Progenitor cell of endocrine pancreas (in vitro differentiated cells): ENCODE measurements around the gene PAIP1. TPM values are rescaled to one million over a fixed set of nuclear protein-coding genes. Genes with fewer than 3 reads are reported as not detected.
A peak's percentile ranks its signal among the peaks of the same experiment; 100 is the strongest.

ENCODE experiments used
- DNase-seq: peaks from one replicate; pipeline ENCODE4 v3.0.0; 2021; ENCODE audit warnings: low spot score; ENCODE audit not compliant: unreplicated experiment
- H3K27ac Mint-ChIP-seq: 2 replicates; pipeline ENCODE4 v1.8.0; 2021; ENCODE audit warnings: mild to moderate bottlenecking, moderate library complexity, mixed read lengths
- H3K27me3 Mint-ChIP-seq: 2 replicates; pipeline ENCODE4 v1.8.0; 2021; ENCODE audit warnings: mixed read lengths
- H3K36me3 Mint-ChIP-seq: 2 replicates; pipeline ENCODE4 v1.8.0; 2022; ENCODE audit warnings: mixed read lengths; ENCODE audit not compliant: insufficient read depth
- H3K4me1 Mint-ChIP-seq: 2 replicates; pipeline ENCODE4 v1.8.0; 2021; ENCODE audit warnings: low read depth, mixed read lengths
- H3K4me3 Mint-ChIP-seq: 2 replicates; pipeline ENCODE4 v1.8.0; 2021; ENCODE audit warnings: low read depth, mild to moderate bottlenecking, moderate library complexity, mixed read lengths
- H3K9me3 Mint-ChIP-seq: 2 replicates; pipeline ENCODE4 v1.8.0; 2021; ENCODE audit warnings: low read depth, mixed read lengths
- total RNA-seq: library from RNA; stranded (reverse); gene quantifications from 2 replicates; pipeline ENCODE4 v1.2.1, GENCODE V29; 2021
- TF ChIP-seq, protein P1 (sequence below): fragments of 200-600 bp; sonication (generic); IDR thresholded peaks from one replicate; pipeline ENCODE4 v1.5.0; 2021; ENCODE audit warnings: antibody characterized with exemption, mild to moderate bottlenecking; ENCODE audit not compliant: unreplicated experiment

Gene PAIP1
- total RNA-seq, 1 donor from 2014 or later, result 124 TPM

DNA sequence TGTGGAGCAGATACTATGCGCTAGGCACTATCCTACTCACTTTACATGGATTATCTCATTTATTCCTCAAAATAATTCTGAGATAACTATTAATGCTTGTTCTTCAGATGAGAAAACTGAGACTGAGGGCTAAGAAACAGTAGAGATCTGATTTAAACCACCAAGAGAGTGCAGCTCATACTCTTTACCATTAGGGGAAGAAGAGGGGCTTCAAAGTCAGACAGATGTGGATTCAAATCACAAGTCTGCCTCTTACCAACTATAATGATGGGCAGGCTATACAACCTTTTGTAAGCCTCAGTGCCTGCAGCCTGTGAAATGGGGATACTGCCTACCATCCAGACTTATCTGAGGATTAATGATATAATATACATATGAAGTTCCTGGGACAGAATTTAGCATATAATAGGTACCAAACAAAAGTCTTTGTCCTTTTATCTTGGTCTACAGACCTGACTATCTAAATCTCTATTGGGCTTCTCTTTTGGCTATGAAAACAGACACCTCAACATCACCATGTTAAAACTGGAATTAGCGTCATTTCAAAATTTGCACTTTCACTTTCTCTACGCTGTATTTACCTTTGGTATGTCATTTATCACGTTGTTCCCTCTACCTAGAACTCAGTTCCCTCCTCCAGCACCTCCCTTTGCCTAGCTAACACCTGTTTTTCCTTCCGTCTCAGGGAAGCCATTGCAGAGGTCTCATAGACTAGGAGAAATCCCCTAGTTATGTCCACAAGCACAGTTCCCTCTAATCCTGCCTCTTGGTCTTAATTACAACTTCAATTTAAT is 59.4 kb downstream of the PAIP1 start:
- H3K36me3 Mint-ChIP-seq, result no peaks in the 10 kb centered on the region
- no peaks in the 10 kb centered on the region for H3K27me3 Mint-ChIP-seq
- TF ChIP-seq, protein P1, sequence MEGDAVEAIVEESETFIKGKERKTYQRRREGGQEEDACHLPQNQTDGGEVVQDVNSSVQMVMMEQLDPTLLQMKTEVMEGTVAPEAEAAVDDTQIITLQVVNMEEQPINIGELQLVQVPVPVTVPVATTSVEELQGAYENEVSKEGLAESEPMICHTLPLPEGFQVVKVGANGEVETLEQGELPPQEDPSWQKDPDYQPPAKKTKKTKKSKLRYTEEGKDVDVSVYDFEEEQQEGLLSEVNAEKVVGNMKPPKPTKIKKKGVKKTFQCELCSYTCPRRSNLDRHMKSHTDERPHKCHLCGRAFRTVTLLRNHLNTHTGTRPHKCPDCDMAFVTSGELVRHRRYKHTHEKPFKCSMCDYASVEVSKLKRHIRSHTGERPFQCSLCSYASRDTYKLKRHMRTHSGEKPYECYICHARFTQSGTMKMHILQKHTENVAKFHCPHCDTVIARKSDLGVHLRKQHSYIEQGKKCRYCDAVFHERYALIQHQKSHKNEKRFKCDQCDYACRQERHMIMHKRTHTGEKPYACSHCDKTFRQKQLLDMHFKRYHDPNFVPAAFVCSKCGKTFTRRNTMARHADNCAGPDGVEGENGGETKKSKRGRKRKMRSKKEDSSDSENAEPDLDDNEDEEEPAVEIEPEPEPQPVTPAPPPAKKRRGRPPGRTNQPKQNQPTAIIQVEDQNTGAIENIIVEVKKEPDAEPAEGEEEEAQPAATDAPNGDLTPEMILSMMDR, result no peak
- no peaks in the 10 kb centered on the region for H3K9me3 Mint-ChIP-seq
- no peak overlapping the region for H3K27ac Mint-ChIP-seq
- no peak for DNase-seq
- no peaks in the 10 kb centered on the region for H3K4me1 Mint-ChIP-seq
- H3K4me3 Mint-ChIP-seq, result no peak overlapping the region

DNA sequence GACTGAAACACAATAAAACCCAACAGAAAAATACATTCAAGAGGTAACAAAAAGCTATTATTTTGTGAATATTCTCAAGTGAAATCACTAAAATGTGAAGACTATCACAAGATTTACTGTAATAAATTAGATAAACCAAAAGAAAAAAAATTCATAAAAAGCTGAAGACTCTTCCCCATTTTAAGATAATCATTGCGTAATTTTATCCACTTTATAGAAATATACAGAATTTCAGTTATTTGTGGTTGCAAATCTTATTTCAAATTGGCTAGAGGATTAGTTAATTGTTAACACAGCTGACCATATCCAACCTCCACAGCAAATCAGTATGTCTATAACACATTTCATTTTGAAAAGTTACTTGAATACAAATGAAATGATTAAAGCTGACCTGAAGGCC is 65.6 kb downstream of the PAIP1 start:
- Mint-ChIP-seq H3K4me3 (no peak overlapping the region), H3K36me3 (no peaks in the 10 kb centered on the region), H3K27ac (no peak overlapping the region), H3K4me1 (no peaks in the 10 kb centered on the region), H3K27me3 (no peaks in the 10 kb centered on the region), H3K9me3 (no peaks in the 10 kb centered on the region)
- no peak for DNase-seq
- TF ChIP-seq, protein P1, result no peak

DNA sequence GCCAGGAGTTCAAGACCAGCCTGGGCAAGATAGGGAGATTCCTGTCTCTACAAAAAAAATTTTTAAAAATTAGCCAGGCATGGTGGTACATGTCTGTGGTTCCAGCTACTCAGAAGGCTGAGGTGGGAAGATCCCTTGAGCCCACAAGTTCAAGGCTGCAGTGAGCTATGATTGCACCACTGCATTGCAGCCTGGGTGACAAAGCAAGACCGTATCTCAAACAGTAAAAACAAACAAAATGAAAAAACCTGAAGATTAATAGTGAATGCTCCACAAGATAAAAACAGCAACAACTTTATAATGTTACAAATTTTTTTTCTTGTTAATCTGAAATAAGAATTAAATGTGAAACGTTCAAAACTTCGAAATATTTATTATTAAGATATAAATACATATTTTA is 70.5 kb downstream of the PAIP1 start:
- no peak overlapping the region for H3K27ac Mint-ChIP-seq
- DNase-seq, result no peak
- TF ChIP-seq, protein P1, result no peak
- no peaks in the 10 kb centered on the region for H3K27me3 Mint-ChIP-seq
- H3K9me3 Mint-ChIP-seq, result no peaks in the 10 kb centered on the region
- H3K4me1 Mint-ChIP-seq, result peaks cover 9% of the 10 kb centered on the region
- H3K4me3 Mint-ChIP-seq, result no peak overlapping the region
- H3K36me3 Mint-ChIP-seq, result no peaks in the 10 kb centered on the region

DNA sequence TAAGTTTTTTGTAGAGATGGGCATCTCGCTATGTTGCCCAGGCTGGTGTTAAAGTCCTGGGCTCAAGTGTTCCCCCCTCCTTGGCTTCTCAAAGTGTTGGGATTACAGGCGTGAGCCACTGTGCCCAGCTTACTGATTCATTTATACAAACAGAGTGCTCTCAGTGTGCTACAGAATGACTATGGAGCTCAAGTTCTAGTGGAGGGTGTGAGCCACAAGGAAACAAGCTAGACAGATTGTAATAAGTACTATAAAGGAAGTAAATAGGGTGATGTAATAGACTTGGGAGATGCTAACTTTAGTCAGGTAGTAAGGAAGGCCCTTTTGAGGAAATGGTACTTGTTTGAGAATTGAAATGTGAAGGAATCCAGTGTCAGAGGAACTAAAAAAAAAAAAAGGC is 71.5 kb downstream of the PAIP1 start:
- no peaks in the 10 kb centered on the region for H3K9me3 Mint-ChIP-seq
- no peaks in the 10 kb centered on the region for H3K36me3 Mint-ChIP-seq
- no peak overlapping the region for H3K4me3 Mint-ChIP-seq
- no peak for DNase-seq
- TF ChIP-seq, protein P1, result no peak
- peaks cover 9% of the 10 kb centered on the region for H3K4me1 Mint-ChIP-seq
- no peaks in the 10 kb centered on the region for H3K27me3 Mint-ChIP-seq
- no peak overlapping the region for H3K27ac Mint-ChIP-seq

DNA sequence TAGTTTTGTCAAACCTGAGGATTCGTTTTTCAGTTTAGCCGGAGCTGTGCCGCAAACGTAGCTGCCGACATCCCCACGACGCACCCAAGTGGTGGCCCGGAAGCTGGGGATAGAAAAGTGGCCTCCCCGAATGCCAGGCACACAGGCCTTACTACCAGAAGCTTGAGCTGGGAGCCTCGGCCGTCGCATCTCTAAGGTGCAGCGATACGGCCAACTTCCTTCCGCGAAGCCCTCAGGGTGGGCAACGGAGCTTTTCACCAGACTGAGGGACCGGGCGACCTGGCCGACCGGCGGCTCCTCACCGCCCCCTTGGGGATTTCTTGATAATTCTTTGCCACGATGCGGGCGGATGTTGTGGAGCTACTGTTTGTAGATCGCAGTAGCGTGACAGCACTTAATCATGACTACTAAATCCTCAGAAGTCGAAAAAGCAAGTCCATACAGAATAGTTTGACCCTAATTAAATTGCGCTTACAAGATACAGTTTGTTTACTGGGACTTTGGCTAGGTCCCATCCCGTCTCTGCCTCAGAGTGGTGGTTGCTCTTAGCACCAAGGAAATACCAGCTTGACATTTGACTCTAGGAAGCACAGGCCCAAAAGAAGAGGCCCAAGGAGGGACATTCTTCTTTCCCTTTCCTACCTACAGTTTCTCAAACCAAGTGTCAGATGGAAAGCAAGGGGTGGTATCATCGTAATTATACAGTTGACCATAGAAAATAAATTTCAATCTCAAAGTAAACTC is 72.6 kb downstream of the PAIP1 start:
- Mint-ChIP-seq H3K27me3 (no peaks in the 10 kb centered on the region), H3K4me1 (peaks cover 9% of the 10 kb centered on the region), H3K4me3 (peak overlapping the region; percentile 84), H3K36me3 (no peaks in the 10 kb centered on the region), H3K27ac (peak overlapping the region; percentile 98), H3K9me3 (no peaks in the 10 kb centered on the region)
- TF ChIP-seq, protein P1, result peak; percentile 77
- DNase-seq, result peak; percentile 73
